Skeletal muscle satellite cell (primary cell): Measurements from ENCODE around the gene ZC3H18.

Experiments used
- H3K27me3 ChIP-seq: 2 replicates; pipeline ENCODE4 v1.7.0; 2013; ENCODE audit warnings: low read length; ENCODE audit not compliant: control insufficient read depth, insufficient read depth
- H3K36me3 ChIP-seq: 2 replicates; pipeline ENCODE4 v1.7.0; 2013; ENCODE audit warnings: mild to moderate bottlenecking, control low read depth, low read length; ENCODE audit not compliant: insufficient read depth
- H3K4me1 ChIP-seq: 2 replicates; pipeline ENCODE4 v1.7.0; 2013; ENCODE audit warnings: low read length; ENCODE audit not compliant: control insufficient read depth, insufficient read depth
- H3K4me2 ChIP-seq: 2 replicates; pipeline ENCODE4 v1.7.0; 2013; ENCODE audit warnings: mild to moderate bottlenecking, low read length
- H3K4me3 ChIP-seq: 2 replicates; pipeline ENCODE4 v1.7.0; 2013; ENCODE audit warnings: low read length
- H3K9ac ChIP-seq: 2 replicates; pipeline ENCODE4 v1.7.0; 2013; ENCODE audit warnings: mild to moderate bottlenecking, low read depth, low read length, moderate library complexity
- H3K9me3 ChIP-seq: replicated peaks from 2 replicates; pipeline ENCODE4 v1.7.0; 2013; ENCODE audit warnings: mild to moderate bottlenecking, control low read depth, low read length

Gene ZC3H18

GRCh38 chr16:88534638-88535190 is 35.5 kb upstream of the ZC3H18 start:
- Histone ChIP-seq H3K4me3 (peak overlapping the region; percentile 86), H3K4me1 (peaks cover 17% of the 10 kb centered on the region), H3K9ac (peak overlapping the region; percentile 87), H3K4me2 (peak overlapping the region; percentile 92), H3K36me3 (no peaks in the 10 kb centered on the region), H3K27me3 (peaks cover 22% of the 10 kb centered on the region), H3K9me3 (no peaks in the 10 kb centered on the region)

- Histone ChIP-seq H3K27me3 (peaks cover 28% of the 10 kb centered on the region), H3K9ac (peak overlapping the region; percentile 56), H3K4me3 (peak overlapping the region; percentile 86), H3K4me1 (peaks cover 17% of the 10 kb centered on the region), H3K36me3 (no peaks in the 10 kb centered on the region), H3K9me3 (no peaks in the 10 kb centered on the region), H3K4me2 (peak overlapping the region; percentile 86)
Measured at GRCh38 chr16:88535191-88535856, 34.9 kb upstream of the ZC3H18 start.

DNA sequence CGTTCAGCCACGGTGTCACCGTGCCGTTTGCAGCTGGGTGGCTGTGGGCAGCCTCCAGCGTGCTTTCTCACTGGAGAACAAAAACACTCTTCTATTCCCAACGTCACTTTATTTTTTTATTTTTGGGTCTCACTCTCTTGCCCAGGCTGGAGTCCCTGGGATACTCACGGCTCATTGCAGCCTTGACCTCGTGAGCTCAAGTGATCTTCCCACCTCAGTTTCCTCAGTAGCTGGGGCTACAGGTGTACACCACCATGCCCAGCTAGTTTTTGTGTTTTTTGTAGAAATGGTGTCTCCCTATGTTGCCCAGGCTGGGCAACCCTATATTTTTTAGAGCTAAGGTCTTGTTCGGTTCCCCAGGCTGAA is 34.4 kb upstream of the ZC3H18 start:
- Histone ChIP-seq H3K4me1 (peaks cover 17% of the 10 kb centered on the region), H3K4me3 (no peak overlapping the region), H3K36me3 (no peaks in the 10 kb centered on the region), H3K27me3 (peaks cover 33% of the 10 kb centered on the region), H3K4me2 (no peak overlapping the region), H3K9ac (no peak overlapping the region), H3K9me3 (no peaks in the 10 kb centered on the region)

DNA sequence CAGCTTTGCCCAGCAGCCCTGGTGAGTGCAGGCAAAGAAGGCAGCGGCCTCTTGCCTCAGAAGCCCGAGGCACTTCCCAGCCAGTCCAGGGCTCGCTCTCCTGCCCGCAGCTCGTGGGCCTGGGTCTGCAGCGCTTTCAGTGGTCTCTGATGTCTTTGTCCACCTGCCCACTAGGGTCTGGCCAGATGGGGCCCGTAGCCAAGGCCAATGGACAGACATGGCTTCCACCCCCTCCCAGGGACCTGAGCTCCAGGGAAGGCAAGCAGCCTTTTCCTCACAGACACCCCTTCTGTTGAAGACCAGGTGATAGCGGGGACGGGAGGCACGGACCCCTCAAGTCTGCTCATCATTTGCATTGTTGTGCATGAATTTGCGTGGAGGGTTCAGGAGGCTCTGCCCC is 33.7 kb upstream of the ZC3H18 start:
- Histone ChIP-seq H3K4me1 (peaks cover 17% of the 10 kb centered on the region), H3K27me3 (peaks cover 39% of the 10 kb centered on the region), H3K4me2 (no peak overlapping the region), H3K36me3 (no peaks in the 10 kb centered on the region), H3K9me3 (no peaks in the 10 kb centered on the region), H3K4me3 (no peak overlapping the region), H3K9ac (no peak overlapping the region)

GRCh38 chr16:88536971-88537751 is 33.0 kb upstream of the ZC3H18 start:
- Histone ChIP-seq H3K4me1 (peaks cover 17% of the 10 kb centered on the region), H3K4me3 (no peak overlapping the region), H3K9me3 (peaks cover 4% of the 10 kb centered on the region), H3K36me3 (no peaks in the 10 kb centered on the region), H3K9ac (no peak overlapping the region), H3K4me2 (no peak overlapping the region), H3K27me3 (peaks cover 39% of the 10 kb centered on the region)

DNA sequence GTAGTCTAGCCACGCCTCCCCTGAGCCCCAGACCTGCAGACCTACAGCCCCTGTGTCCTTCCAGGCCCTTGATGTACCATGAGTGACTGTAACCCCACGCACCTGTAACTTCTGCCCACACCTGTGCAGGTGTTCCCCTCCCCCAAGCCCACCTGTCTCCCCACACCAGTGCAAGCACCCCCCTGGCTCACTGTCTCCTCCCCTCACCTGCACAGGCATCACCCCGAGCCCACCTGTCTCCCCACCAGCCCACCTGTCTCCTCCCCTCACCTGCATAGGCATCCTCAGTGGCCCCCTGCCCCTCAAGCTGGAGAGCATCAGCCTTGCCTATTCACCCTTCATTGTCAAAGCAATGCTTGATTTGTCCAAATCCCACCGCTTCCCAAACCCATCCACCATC is 32.3 kb upstream of the ZC3H18 start:
- H3K4me3 ChIP-seq = no peak overlapping the region
- no peak overlapping the region for H3K4me2 ChIP-seq
- H3K9ac ChIP-seq = no peak overlapping the region
- H3K36me3 ChIP-seq = no peaks in the 10 kb centered on the region
- H3K4me1 ChIP-seq = peaks cover 14% of the 10 kb centered on the region
- peaks cover 39% of the 10 kb centered on the region for H3K27me3 ChIP-seq
- peaks cover 11% of the 10 kb centered on the region for H3K9me3 ChIP-seq

DNA sequence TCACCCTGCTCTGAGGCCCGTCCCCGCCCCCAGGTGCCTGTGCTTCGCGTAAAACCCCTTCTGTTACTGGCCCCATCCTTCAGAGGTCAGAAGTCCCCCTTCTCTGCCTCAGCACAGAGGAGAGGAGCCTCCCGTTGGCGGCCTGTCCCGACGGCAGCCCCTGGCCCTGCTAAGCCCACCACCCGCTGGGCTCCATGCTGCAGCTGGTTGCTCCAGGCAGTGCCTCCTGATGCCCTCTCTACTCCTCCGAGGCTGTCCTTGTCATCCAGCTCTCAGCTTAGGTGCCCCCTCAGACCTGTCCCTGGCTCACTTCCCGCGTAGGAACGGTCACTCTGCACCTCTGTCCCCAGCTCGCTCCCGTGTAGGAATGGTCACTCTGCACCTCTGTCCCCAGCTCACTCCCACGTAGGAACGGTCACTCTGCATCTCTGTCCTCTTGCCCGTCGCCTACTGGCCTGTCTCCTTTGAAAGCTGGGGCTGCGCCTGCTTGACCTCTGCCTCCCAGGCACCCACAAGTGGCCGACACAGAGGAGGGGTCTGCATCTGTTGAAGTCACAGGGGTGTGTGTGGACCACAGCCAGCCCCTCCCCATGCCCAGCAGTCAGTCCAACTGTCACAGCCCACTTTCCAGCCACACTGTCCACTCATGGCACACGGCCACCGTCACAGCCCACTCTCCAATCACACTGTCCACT is 31.7 kb upstream of the ZC3H18 start:
- peaks cover 8% of the 10 kb centered on the region for H3K4me1 ChIP-seq
- H3K27me3 ChIP-seq = peaks cover 41% of the 10 kb centered on the region
- no peak overlapping the region for H3K4me2 ChIP-seq
- H3K9me3 ChIP-seq = peaks cover 16% of the 10 kb centered on the region
- no peak overlapping the region for H3K4me3 ChIP-seq
- H3K36me3 ChIP-seq = no peaks in the 10 kb centered on the region
- H3K9ac ChIP-seq = no peak overlapping the region

GRCh38 chr16:88539261-88539651 is 30.9 kb upstream of the ZC3H18 start:
- Histone ChIP-seq H3K9ac (no peak overlapping the region), H3K36me3 (no peaks in the 10 kb centered on the region), H3K4me2 (no peak overlapping the region), H3K4me3 (no peak overlapping the region), H3K4me1 (peaks cover 7% of the 10 kb centered on the region), H3K9me3 (peaks cover 21% of the 10 kb centered on the region), H3K27me3 (peaks cover 43% of the 10 kb centered on the region)

- H3K9me3 ChIP-seq = peaks cover 21% of the 10 kb centered on the region
- no peaks in the 10 kb centered on the region for H3K36me3 ChIP-seq
- no peak overlapping the region for H3K4me2 ChIP-seq
- no peak overlapping the region for H3K4me3 ChIP-seq
- no peak overlapping the region for H3K9ac ChIP-seq
- H3K4me1 ChIP-seq = peaks cover 6% of the 10 kb centered on the region
- H3K27me3 ChIP-seq = peaks cover 43% of the 10 kb centered on the region
Measured at GRCh38 chr16:88539652-88540345, 30.4 kb upstream of the ZC3H18 start.

GRCh38 chr16:88540346-88540977 is 29.7 kb upstream of the ZC3H18 start:
- Histone ChIP-seq H3K4me2 (no peak overlapping the region), H3K4me1 (no peaks in the 10 kb centered on the region), H3K4me3 (no peak overlapping the region), H3K27me3 (peaks cover 48% of the 10 kb centered on the region), H3K9ac (no peak overlapping the region), H3K36me3 (no peaks in the 10 kb centered on the region), H3K9me3 (peaks cover 21% of the 10 kb centered on the region)
